Activated T-cell treated with anti-CD3 and anti-CD28 coated beads, Interleukin-2, amount 50 U/mL, for 72 hours (primary cell): Measurements from ENCODE around the gene NPEPPS. TPM values are rescaled to one million over a fixed set of nuclear protein-coding genes. Genes with fewer than 3 reads are reported as not detected.
A peak's percentile ranks its signal among the peaks of the same experiment; 100 is the strongest.

ENCODE experiments used
- ATAC-seq, 2 donors: fragments of 150-1000 bp; cut with Tn5 transposase; replicated peaks in 1 of 2; 2 replicates each; pipeline ENCODE4 v1.10.0; 2021; ENCODE audit warnings: moderate library complexity in 2 of 2, mild to moderate bottlenecking in 1 of 2
- DNase-seq, 2 donors: peaks; one replicate each; pipeline ENCODE4 v3.0.0; 2021 to 2022; ENCODE audit warnings: mixed read lengths in 1 of 2
- H3K27ac Mint-ChIP-seq: one replicate; pipeline ENCODE4 v1.8.0; 2022; ENCODE audit warnings: mild to moderate bottlenecking, moderate library complexity, mixed read lengths
- H3K27me3 Mint-ChIP-seq: one replicate; pipeline ENCODE4 v1.8.0; 2022; ENCODE audit warnings: low read depth, mixed read lengths
- H3K36me3 Mint-ChIP-seq, 2 donors: one replicate each; pipeline ENCODE4 v1.8.0; 2022; ENCODE audit warnings: mixed read lengths in 2 of 2, mild to moderate bottlenecking in 1 of 2; ENCODE audit not compliant: insufficient read depth in 2 of 2
- H3K4me1 Mint-ChIP-seq: one replicate; pipeline ENCODE4 v1.8.0; 2022; ENCODE audit warnings: low read depth, mixed read lengths
- H3K4me3 Mint-ChIP-seq, 2 donors: one replicate each; pipeline ENCODE4 v1.8.0; 2022; ENCODE audit warnings: mild to moderate bottlenecking in 2 of 2, mixed read lengths in 2 of 2, moderate library complexity in 2 of 2
- H3K9me3 Mint-ChIP-seq, 2 donors: one replicate each; pipeline ENCODE4 v1.8.0; 2022; ENCODE audit warnings: mixed read lengths in 2 of 2
- total RNA-seq, 2 donors: library from RNA; stranded (reverse); gene quantifications; one replicate each; pipeline ENCODE4 v1.2.3, GENCODE V29; 2022

The NPEPPS gene
- total RNA-seq, 2 donors from 2014 or later: 157 to 163 TPM

DNA sequence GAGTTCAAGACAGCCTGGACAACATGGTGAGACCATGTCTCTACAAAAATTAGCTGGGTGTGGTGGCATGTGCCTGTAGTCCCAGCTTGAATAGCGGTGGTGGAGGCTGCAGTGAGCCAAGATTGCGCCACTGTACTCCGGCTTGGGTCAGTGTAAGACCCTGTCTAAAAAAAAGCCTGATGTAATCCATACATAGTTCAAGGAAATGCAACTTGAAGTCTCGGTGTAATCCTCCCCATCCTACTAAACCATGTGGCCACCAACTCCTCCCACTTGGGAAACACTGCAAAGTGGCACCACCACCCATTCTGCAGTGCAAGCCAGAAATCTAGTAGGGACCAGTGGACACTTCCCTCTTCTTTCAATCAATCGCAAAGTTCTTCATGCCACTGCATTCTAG lies 113.4 kb downstream of the NPEPPS start:
- Mint-ChIP-seq H3K4me1 (peaks cover 28% of the 10 kb centered on the region), H3K4me3 (no peak overlapping the region), H3K36me3 (no peaks in the 10 kb centered on the region), H3K9me3 (no peaks in the 10 kb centered on the region), H3K27ac (no peak overlapping the region), H3K27me3 (no peaks in the 10 kb centered on the region)
- ATAC-seq (no peak), DNase-seq (no peak)

DNA sequence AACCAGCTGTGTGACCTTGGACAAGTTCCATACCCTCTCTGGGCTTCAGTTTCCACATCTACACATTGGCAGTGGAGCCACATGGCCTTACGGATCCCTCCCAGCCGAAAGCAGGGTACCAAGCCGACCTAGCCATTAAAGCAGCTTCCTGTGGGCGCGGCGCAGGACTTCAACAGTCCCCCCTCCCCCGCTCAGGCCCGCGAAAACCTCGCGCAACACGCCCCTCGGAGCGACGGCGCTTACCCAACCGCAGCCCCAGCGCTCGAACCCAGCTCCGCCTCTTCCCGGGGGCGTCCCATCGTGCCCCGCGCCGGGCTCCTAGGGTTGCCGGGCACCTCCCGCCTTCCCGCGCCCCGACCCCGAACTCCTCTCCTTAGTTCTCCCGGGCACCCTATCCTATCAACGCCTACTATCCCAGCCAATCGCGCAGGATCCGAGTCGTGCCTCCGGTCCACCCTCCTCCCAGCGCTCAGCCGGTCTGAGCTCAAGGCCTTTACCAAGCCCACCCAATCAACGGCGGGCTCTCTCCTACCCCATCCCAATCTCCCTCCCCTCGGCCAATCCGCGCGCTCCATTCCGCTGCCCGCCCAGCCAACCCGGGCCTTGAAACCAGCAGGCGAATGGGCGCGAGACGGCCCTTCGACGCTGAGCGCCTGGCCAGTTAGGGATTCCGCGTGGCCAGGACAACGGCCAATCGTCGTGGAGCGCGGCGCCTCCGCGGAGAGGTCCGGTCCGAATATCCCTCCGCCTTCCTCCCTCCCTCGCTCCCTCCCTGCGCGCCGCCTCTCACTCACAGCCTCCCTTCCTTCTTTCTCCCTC lies 118.5 kb downstream of the NPEPPS start, which contains the start of gene KPNB1:
KPNB1 (plus strand) TSS at position 767 of the 819 bp plus-strand sequence. CDS start 326 bp downstream, outside the sequence.
- peak within 1 kb of the TSS; percentile 87 to 100 for H3K4me3 Mint-ChIP-seq
- peaks cover 56% of the 10 kb centered on the region for H3K4me1 Mint-ChIP-seq
- peak within 1 kb of the TSS; percentile 99 for H3K27ac Mint-ChIP-seq
- no peaks in the 10 kb centered on the region for H3K27me3 Mint-ChIP-seq
- no peaks in the 10 kb centered on the region for H3K9me3 Mint-ChIP-seq
- H3K36me3 Mint-ChIP-seq: peaks cover 15 to 32% of the 10 kb centered on the region in 2 donors
- DNase-seq (peak; percentile 98 to 99), ATAC-seq (peak; percentile 84 to 85)

DNA sequence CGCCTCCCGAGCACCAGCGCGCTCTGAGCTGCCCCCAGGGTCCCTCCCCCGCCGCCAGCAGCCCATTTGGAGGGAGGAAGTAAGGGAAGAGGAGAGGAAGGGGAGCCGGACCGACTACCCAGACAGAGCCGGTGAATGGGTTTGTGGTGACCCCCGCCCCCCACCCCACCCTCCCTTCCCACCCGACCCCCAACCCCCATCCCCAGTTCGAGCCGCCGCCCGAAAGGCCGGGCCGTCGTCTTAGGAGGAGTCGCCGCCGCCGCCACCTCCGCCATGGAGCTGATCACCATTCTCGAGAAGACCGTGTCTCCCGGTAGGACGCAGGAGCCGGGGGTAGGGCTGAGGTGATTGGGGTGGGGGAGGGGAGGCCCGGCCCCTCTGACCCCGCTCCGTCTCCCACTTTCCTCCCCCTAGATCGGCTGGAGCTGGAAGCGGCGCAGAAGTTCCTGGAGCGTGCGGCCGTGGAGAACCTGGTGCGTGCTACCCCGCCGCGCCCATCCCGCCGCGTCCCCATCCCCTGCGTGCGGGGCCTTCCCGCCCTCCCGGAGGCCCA lies 119.1 kb downstream of the NPEPPS start:
- peak overlapping the region; percentile 78 for H3K27ac Mint-ChIP-seq
- peak overlapping the region; percentile 87 to 100 for H3K4me3 Mint-ChIP-seq
- ATAC-seq (peak in 1 of 2 donors; percentile 18), DNase-seq (peak in 1 of 2 donors; percentile 75)
- peaks cover 63% of the 10 kb centered on the region for H3K4me1 Mint-ChIP-seq
- no peaks in the 10 kb centered on the region for H3K9me3 Mint-ChIP-seq
- H3K27me3 Mint-ChIP-seq: no peaks in the 10 kb centered on the region
- peaks cover 16 to 38% of the 10 kb centered on the region in 2 donors for H3K36me3 Mint-ChIP-seq

DNA sequence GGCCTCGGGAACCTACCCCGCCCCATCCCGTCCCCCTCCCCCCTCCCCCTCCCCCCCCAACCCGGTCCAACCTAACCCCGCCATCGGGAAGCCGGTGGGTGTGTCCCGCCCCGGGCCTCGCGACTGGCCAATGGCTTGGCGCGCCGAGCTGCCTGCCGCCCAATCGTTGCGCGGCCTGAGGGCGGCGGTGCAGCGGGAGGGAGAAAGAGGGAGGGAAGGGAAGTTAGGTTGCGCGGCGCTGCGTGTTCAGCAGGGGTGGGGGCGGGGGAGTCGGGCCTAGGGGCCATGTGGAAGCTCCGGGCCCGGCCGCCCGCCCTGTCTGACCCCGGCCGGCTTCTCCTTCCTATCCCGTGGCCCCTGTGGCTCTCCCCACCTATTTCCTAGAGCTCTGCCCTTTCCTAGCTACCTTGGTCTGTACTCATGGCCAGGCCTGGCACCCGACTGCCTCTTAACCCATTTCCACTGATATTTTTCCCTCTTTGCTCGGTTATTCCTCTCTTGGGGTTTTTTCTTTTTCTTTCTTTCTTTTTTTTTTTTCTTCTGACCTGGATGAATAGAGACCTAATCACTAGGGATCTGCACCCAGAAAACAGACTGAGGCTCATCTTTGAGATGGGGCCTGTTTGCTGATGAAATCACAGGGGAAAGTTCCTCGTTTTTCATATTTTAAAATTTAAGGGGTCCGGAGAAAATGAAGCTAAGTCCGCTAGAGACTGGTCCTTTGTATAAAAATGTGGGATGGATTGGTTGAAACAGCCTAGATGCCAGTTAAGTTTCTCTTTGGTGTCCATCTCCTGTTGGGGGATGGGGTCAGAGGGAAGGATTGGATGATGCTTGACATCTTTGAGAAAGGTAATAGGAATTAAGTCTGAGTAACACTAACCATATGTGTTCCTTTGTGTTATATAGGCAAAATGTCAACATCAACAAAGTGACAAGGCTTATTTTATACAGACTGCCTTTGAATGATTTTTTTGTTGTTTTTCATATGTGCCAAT lies 119.9 kb downstream of the NPEPPS start:
- Mint-ChIP-seq H3K9me3 (no peaks in the 10 kb centered on the region), H3K36me3 (peaks cover 20 to 44% of the 10 kb centered on the region in 2 donors), H3K27ac (peak overlapping the region; percentile 99), H3K4me1 (peaks cover 71% of the 10 kb centered on the region), H3K27me3 (no peaks in the 10 kb centered on the region), H3K4me3 (peak overlapping the region; percentile 87 to 100)
- peak; percentile 95 to 97 for DNase-seq
- peak; percentile 53 for ATAC-seq

DNA sequence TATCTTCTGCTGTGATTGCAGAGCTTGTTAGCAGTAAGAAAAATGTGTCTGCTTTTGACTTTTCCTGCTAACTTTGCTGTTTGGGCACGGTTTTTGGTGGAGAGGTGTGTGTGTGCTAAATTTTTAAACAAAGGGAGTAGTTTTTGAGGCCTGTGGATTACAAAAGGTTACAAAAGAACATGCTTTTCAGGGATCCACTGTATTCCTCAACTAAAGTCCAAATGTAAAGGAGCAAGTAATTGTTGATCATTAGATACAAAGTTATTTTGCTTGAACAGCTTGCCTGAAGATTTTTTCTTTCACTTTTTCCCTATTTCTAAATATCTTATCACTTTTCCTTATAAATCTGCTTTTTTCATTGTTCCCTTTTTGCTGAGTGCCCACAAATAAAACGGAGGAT lies 120.8 kb downstream of the NPEPPS start:
- DNase-seq: no peak
- Mint-ChIP-seq H3K36me3 (peaks cover 21 to 45% of the 10 kb centered on the region in 2 donors), H3K4me3 (peak overlapping the region; percentile 87 to 100), H3K9me3 (no peaks in the 10 kb centered on the region), H3K4me1 (peaks cover 78% of the 10 kb centered on the region), H3K27me3 (no peaks in the 10 kb centered on the region), H3K27ac (peak overlapping the region; percentile 99)
- no peak for ATAC-seq

DNA sequence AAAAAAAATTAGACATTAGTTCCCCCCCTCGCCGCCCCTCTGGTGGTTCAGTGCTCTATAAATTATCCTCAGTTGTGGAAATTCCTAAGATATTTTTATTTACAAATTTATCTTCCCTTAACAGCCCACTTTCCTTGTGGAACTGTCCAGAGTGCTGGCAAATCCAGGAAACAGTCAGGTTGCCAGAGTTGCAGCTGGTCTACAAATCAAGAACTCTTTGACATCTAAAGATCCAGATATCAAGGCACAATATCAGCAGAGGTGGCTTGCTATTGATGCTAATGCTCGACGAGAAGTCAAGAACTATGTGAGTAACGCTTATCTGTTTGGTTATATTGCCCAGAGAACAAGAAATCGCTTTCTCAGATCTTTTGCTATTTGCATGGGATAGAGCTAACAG lies 121.7 kb downstream of the NPEPPS start:
- no peaks in the 10 kb centered on the region for H3K27me3 Mint-ChIP-seq
- DNase-seq (no peak), ATAC-seq (no peak)
- peak overlapping the region; percentile 99 for H3K27ac Mint-ChIP-seq
- H3K4me1 Mint-ChIP-seq: peaks cover 80% of the 10 kb centered on the region
- H3K9me3 Mint-ChIP-seq: no peaks in the 10 kb centered on the region
- H3K4me3 Mint-ChIP-seq: peak overlapping the region; percentile 87 to 100
- peaks cover 24 to 48% of the 10 kb centered on the region in 2 donors for H3K36me3 Mint-ChIP-seq

DNA sequence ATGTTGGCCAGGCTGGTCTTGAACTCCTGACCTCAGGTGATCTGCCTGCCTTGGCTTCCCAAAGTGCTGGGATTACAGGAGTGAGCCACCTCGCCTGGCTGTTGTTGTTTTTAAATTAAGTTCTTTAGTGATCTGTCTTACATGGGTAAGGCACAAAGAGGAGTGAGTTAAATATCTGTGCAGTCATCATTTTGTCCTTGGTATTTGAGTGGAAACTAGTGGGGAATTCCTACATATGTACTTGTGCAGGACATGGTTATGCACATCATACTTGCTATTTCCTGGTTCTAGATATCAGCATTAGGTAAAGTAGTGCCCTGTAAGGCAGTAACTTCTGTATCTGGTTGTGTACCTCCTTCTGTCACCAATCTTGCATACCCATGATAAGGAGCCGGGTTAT lies 122.5 kb downstream of the NPEPPS start:
- Mint-ChIP-seq H3K27me3 (no peaks in the 10 kb centered on the region), H3K4me1 (peaks cover 77% of the 10 kb centered on the region), H3K9me3 (no peaks in the 10 kb centered on the region), H3K36me3 (peaks cover 28 to 51% of the 10 kb centered on the region in 2 donors), H3K4me3 (peak overlapping the region; percentile 69 to 100), H3K27ac (peak overlapping the region; percentile 81)
- DNase-seq (no peak), ATAC-seq (no peak)

DNA sequence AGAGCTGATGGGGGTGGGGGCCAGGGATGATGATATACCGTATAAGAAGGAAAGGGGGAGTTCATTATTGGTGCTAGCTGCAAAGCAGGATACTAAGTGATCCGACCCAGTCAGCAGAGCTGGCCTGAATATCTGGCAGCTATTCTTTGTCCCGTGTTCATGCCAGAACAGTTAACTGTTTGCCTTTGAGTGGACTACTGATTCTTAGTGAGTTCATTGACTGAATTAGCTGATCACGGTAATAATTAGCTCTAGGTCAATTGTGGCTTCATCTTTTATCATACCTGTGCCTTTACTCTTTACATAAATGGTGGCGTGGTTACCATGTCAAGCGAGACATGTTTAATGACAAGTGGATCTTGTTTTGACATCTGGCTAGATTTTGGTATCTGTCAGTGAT lies 124.1 kb downstream of the NPEPPS start:
- peaks cover 86% of the 10 kb centered on the region for H3K4me1 Mint-ChIP-seq
- H3K27me3 Mint-ChIP-seq: no peaks in the 10 kb centered on the region
- H3K4me3 Mint-ChIP-seq: peak overlapping the region; percentile 31 to 100
- ATAC-seq (no peak), DNase-seq (no peak)
- peak overlapping the region; percentile 88 for H3K27ac Mint-ChIP-seq
- peaks cover 31 to 58% of the 10 kb centered on the region in 2 donors for H3K36me3 Mint-ChIP-seq
- H3K9me3 Mint-ChIP-seq: no peaks in the 10 kb centered on the region

DNA sequence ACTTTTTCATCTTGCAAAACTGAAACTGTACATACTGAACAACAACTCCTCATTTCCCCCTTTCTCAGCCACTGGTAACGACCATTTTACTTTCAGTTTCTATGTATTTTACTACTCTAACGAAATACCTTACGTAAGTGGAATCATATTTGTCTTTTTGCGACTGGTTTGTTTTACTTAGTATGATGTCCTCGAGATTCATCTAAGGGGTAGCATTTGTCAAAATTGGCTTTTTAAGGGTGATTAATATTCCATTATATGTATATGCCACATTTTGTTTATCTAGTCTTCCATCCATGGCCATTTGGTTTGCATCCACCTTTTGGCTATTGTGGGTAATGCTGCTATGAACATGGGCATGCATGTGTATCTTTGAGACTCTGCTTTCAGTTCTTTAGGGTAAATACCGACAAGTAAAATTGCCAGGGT lies 129.2 kb downstream of the NPEPPS start:
- H3K27ac Mint-ChIP-seq: peak overlapping the region; percentile 94
- DNase-seq (no peak), ATAC-seq (peak; percentile 75 to 84)
- H3K27me3 Mint-ChIP-seq: no peaks in the 10 kb centered on the region
- peaks cover 80% of the 10 kb centered on the region for H3K4me1 Mint-ChIP-seq
- H3K36me3 Mint-ChIP-seq: peaks cover 21 to 52% of the 10 kb centered on the region in 2 donors
- H3K9me3 Mint-ChIP-seq: no peaks in the 10 kb centered on the region
- peak overlapping the region; percentile 62 to 81 for H3K4me3 Mint-ChIP-seq

DNA sequence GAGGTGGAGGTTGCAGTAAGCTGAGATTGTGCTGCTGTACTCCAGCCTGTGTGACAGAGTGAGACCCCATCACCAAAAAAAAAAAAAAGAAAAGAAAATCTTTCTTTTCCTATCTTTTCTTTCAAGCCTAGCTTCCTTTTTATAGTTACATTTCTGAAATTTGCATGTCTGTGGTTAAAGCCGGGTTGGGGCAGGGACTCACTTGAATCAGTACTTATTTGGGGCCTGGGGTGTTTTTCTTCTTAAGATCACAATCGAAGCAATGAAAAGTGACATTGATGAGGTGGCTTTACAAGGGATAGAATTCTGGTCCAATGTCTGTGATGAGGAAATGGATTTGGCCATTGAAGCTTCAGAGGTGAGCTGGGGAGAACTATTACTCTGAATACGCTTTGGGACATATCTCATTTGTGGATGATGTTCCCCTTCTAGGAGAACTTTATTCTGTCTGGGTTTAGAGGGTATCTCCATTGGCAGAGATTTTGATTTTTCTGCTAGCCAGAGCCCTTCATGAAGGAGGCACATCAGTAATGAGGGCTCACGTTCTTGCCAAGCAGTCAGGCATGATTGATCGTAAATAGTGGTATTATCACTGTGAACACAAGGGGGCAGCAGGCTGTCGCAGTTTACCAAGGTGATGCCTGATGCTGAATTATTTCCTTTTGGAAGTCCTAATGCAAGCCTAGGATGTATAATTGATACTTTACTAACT lies 133.2 kb downstream of the NPEPPS start:
- peaks cover 17 to 66% of the 10 kb centered on the region in 2 donors for H3K36me3 Mint-ChIP-seq
- H3K4me1 Mint-ChIP-seq: peaks cover 50% of the 10 kb centered on the region
- no peaks in the 10 kb centered on the region for H3K27me3 Mint-ChIP-seq
- no peaks in the 10 kb centered on the region for H3K9me3 Mint-ChIP-seq
- DNase-seq (peak; percentile 60 to 61), ATAC-seq (peak; percentile 53 to 59)
- peak overlapping the region; percentile 79 for H3K27ac Mint-ChIP-seq
- peak overlapping the region in 1 of 2 donors; percentile 36 for H3K4me3 Mint-ChIP-seq

DNA sequence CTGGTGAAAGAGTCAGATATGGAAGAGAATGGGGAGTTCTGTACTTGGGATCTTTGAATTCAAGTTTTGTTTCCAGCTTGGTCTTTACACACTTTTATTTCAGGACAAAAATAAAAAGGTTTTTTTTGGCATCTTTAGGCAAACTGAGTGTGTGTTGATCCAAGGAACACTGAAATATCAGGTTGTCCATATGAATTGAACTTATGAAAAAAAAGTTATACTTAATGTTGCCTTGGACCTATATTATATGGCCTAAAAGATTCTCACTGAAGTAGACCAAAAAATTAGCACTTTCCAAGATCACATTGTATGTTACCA lies 133.7 kb downstream of the NPEPPS start:
- no peak for DNase-seq
- Mint-ChIP-seq H3K27ac (peak overlapping the region; percentile 79), H3K9me3 (no peaks in the 10 kb centered on the region), H3K4me3 (peak overlapping the region in 1 of 2 donors; percentile 1), H3K27me3 (no peaks in the 10 kb centered on the region), H3K4me1 (peaks cover 46% of the 10 kb centered on the region), H3K36me3 (peaks cover 17 to 65% of the 10 kb centered on the region in 2 donors)
- ATAC-seq: no peak

DNA sequence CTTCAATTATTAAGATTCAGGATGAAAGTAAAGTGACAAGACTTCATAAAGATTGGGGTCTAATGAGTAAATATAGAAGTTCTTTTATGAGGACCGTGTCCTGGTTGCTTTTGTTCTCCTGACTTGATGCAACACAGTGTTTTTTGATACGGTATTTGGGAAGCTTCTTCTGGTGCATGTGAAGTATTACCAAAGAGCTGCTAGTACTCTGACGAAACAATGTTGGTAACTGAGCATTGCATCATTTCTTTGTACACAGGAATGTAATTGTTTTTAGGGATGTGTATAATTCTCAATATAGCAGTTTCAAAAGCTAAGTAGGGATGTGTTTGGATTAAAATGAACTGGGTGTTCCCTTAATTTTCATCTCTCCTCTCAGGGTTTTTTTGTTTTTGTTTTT lies 134.7 kb downstream of the NPEPPS start:
- no peaks in the 10 kb centered on the region for H3K9me3 Mint-ChIP-seq
- DNase-seq (no peak), ATAC-seq (no peak)
- no peak overlapping the region for H3K4me3 Mint-ChIP-seq
- no peaks in the 10 kb centered on the region for H3K27me3 Mint-ChIP-seq
- peak overlapping the region; percentile 46 for H3K27ac Mint-ChIP-seq
- peaks cover 46% of the 10 kb centered on the region for H3K4me1 Mint-ChIP-seq
- peaks cover 20 to 68% of the 10 kb centered on the region in 2 donors for H3K36me3 Mint-ChIP-seq
